ENCODE results near the gene AKAP3.

DNA sequence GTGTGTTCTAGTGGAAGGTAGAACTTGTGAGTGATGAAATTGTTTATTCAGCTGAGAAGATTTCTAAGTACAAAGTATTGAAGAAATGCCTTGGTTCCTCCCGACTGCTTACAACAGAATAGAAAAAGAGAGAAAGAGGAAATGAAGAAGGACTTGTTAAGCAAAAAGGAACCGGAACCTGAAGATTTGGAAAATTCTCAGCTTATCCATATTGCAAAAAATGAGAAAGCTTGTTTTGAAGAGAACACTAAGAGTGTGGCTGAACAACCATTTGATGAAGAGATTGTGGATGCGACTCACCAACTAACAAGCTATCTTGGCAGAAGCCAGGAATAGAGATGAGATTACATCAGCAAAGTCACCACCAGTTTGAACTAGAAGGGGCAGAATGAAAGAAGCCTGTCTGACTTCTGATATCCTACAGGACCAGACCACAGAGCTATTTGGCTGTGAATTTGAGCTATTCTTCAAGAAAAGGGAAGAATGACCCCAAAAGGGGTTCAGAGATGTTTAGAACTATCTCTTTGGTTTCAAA, 15.2 kb upstream of the AKAP3 start:
- TF ChIP-seq, protein P1, sequence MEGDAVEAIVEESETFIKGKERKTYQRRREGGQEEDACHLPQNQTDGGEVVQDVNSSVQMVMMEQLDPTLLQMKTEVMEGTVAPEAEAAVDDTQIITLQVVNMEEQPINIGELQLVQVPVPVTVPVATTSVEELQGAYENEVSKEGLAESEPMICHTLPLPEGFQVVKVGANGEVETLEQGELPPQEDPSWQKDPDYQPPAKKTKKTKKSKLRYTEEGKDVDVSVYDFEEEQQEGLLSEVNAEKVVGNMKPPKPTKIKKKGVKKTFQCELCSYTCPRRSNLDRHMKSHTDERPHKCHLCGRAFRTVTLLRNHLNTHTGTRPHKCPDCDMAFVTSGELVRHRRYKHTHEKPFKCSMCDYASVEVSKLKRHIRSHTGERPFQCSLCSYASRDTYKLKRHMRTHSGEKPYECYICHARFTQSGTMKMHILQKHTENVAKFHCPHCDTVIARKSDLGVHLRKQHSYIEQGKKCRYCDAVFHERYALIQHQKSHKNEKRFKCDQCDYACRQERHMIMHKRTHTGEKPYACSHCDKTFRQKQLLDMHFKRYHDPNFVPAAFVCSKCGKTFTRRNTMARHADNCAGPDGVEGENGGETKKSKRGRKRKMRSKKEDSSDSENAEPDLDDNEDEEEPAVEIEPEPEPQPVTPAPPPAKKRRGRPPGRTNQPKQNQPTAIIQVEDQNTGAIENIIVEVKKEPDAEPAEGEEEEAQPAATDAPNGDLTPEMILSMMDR (IDR thresholded peaks at IDR 0.05; ENCODE audit: extremely low read depth in 1 of 2, insufficient read depth in 1 of 2, low read depth in 1 of 2, low read length in 2 of 2), result no peak
- TF ChIP-seq POLR2A (IDR thresholded peaks at IDR 0.05; ENCODE audit: low read depth, low read length), result no peak
- no peak for TF ChIP-seq MYC (IDR thresholded peaks at IDR 0.05; ENCODE audit: low read depth, low read length)
- no peak for TF ChIP-seq EZH2 (IDR thresholded peaks at IDR 0.05; ENCODE audit: borderline replicate concordance, low read depth, low read length, severe bottlenecking)
